Measurements from ENCODE around the gene KLLN.
"Not testable (repeated sequence)": the region's sequence is repeated elsewhere in the genome, so short reads cannot be mapped to it uniquely, and the experiment has no call there.

KLLN gene

GRCh38 chr10:87873656-87874055, 10.3 kb upstream of the KLLN start:
- no peak for DNase-seq (ENCODE audit: low read depth)
- H3K4me3 ChIP-seq (ENCODE audit: control insufficient read depth, low read depth, low read length) = no peak overlapping the region
- TF ChIP-seq, protein P1, sequence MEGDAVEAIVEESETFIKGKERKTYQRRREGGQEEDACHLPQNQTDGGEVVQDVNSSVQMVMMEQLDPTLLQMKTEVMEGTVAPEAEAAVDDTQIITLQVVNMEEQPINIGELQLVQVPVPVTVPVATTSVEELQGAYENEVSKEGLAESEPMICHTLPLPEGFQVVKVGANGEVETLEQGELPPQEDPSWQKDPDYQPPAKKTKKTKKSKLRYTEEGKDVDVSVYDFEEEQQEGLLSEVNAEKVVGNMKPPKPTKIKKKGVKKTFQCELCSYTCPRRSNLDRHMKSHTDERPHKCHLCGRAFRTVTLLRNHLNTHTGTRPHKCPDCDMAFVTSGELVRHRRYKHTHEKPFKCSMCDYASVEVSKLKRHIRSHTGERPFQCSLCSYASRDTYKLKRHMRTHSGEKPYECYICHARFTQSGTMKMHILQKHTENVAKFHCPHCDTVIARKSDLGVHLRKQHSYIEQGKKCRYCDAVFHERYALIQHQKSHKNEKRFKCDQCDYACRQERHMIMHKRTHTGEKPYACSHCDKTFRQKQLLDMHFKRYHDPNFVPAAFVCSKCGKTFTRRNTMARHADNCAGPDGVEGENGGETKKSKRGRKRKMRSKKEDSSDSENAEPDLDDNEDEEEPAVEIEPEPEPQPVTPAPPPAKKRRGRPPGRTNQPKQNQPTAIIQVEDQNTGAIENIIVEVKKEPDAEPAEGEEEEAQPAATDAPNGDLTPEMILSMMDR (IDR thresholded peaks at IDR 0.05; ENCODE audit: control insufficient read depth, insufficient read depth, low read depth, low read length, missing control alignments) = no peak

DNA sequence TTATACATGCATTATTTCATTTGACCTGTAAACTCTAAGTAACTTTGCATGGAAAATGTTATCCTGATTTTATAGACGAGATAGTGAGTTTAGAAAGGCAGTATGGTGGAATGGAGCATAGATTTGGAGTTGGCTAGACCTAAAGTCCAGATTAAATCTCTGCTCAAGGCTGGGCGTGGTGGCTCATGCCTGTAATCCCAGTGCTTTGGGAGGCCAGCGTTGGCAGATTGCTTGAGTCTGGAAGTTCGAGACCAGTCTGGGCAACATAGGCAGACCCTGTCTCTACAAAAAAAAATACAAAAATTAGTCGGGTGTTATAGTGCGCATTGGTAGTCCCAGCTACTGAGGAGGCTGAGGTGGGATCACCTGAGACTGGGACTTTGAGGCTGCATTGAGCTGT, 9.5 kb upstream of the KLLN start:
- TF ChIP-seq, protein P1 (IDR thresholded peaks at IDR 0.05; ENCODE audit: control insufficient read depth, insufficient read depth, low read depth, low read length, missing control alignments) = no peak
- H3K4me3 ChIP-seq (ENCODE audit: control insufficient read depth, low read depth, low read length) = no peak overlapping the region
- DNase-seq (ENCODE audit: low read depth) = no peak

DNA sequence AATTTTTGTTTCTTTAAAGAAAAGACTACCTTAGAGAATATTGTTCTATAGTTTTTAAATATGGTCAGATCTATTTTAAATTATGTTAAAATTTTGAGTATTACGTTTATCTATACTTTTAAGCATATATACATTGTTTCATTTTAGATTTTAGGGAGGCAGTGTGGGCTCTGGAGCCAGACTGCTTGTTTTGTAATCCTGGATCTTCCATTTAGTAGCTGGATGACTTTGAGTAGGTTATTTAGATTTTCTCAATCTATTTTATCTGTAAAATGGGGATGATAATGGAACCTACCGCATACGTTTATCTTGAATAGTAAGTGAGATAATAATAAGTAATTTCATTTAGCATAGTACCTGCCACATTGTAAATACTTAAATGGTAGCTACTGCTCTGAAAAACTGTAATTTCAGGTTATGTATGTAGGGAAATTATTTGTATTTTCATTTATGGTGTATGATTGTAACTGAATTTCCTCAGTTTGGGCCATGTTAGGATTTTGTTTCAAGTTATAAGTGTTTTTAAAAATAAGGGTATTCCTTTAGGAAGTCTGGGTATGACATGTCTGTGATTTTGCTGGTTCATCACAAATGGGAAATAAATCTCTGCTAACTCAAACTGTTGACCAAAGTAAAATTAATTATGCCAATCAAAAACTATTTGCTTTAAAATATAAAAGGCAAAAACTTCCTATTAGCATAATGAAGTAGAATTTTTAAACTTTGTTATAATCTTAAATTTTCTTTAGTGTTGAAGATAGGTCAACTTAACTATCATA, 6.6 kb upstream of the KLLN start:
- H3K4me3 ChIP-seq (ENCODE audit: control insufficient read depth, low read depth, low read length) = no peak overlapping the region
- TF ChIP-seq, protein P1 (IDR thresholded peaks at IDR 0.05; ENCODE audit: control insufficient read depth, insufficient read depth, low read depth, low read length, missing control alignments) = no peak

DNA sequence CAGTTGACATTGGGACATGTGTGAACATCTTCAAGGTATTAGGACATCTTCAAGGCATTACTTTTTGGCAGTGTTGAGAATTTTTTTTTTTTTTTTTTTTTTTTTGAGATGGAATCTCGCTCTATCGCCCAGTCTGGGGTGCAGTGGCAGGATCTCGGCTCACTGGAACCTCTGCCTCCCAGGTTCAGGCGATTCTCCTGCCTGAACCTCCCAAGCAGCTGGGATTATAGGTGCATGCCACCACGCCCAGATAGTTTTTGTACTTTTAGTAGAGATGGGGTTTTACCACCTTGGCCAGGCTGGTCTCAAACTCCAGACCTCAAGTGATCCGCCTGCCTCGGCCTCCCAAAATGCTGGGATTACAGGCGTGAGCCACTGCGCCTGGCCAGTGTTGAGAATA, 5.8 kb upstream of the KLLN start:
- not testable (repeated sequence) for H3K4me3 ChIP-seq (ENCODE audit: control insufficient read depth, low read depth, low read length); DNase-seq (ENCODE audit: low read depth)

More for the DNA sequence above, 6.6 kb upstream of the KLLN start:
- no peak for DNase-seq (ENCODE audit: low read depth)

DNA sequence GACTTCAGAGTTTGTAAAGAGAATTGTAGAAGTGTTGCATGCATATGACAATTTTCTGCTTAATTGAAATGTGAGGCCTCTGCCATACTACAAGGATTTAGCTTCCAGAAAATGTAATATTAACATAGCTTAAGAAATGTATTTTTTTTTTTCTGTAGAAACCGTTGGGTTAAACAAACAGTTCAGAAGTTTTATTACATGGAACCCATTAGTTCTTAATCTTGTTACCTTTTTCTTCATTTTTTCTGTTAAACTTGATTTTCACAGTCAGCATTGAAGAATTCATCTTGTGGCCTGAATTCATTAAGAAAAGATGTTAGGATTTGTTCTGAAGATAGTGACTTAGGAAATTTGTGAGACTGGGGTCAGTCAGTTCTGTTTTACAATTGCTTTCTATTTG, 4.9 kb upstream of the KLLN start:
- H3K4me3 ChIP-seq (ENCODE audit: control insufficient read depth, low read depth, low read length) = no peak overlapping the region; the same call in 1 of the 2 replicates
- TF ChIP-seq, protein P1 (IDR thresholded peaks at IDR 0.05; ENCODE audit: control insufficient read depth, insufficient read depth, low read depth, low read length, missing control alignments) = no peak

DNA sequence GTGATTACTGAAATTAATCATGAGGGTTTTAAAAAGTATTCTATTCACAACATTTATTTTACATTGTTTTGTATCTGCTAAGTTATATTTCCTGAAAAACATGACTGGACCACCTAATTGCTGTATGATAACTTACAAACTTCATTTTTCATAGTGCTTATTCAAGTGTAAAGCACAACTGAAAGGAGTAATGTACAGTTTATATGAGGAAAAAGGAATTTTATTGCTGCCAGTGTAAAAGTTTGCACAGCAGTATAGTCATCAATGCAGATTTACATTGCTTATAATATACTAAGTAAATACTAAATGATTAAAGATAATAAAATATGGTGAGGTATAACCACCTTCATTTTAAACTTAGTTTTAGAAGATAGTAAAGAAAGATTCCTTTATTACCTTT, 4.1 kb upstream of the KLLN start:
- H3K4me3 ChIP-seq (ENCODE audit: control insufficient read depth, low read depth, low read length) = peak overlapping the region; percentile 95
- TF ChIP-seq, protein P1 (IDR thresholded peaks at IDR 0.05; ENCODE audit: control insufficient read depth, insufficient read depth, low read depth, low read length, missing control alignments) = no peak
- no peak for DNase-seq (ENCODE audit: low read depth)

More for the DNA sequence above, 4.9 kb upstream of the KLLN start:
- no peak for DNase-seq (ENCODE audit: low read depth)

DNA sequence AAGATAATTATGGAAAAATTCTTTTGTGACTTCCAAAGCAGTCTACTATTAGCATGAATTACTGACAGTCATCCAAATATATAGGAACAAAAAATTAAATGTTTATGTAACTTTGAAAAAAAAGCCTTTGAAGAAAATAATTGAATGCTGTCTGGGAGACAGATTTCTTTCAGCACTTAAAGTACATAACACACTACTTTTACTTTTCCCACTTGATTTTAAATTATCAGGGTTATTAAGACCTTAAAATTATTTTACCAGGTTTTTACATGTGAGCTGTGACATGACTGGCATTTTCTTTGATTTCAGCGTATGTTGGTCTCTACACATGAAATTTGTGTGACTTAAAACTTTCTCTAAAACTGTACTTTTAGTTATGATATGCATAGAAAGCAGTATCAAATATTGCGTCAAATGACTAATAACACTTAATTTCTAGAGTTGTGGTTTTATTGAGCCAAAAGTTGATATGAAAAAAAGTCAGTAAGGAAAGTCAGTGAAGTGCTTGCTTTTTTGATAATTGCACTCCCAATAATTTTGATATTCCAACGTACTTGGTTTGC, 3.2 kb upstream of the KLLN start:
- TF ChIP-seq, protein P1 (IDR thresholded peaks at IDR 0.05; ENCODE audit: control insufficient read depth, insufficient read depth, low read depth, low read length, missing control alignments) = no peak
- DNase-seq (ENCODE audit: low read depth) = no peak
- peak overlapping the region; percentile 95 for H3K4me3 ChIP-seq (ENCODE audit: control insufficient read depth, low read depth, low read length)

Data from AG09309 (cell line).